HFF-Myc (cell line): ENCODE results near the gene CCDC47.
A peak's percentile ranks its signal among the peaks of the same experiment; 100 is the strongest.

Source experiments
- DNase-seq: peaks from one replicate; pipeline ENCODE4 v3.0.0-alpha.2; 2011; ENCODE audit warnings: low read depth; ENCODE audit errors: extremely low read depth
- H3K4me3 ChIP-seq: replicated peaks from 2 replicates; pipeline ENCODE4 v1.5.1; 2011; ENCODE audit warnings: low read depth, mild to moderate bottlenecking, control low read depth, low read length
- TF ChIP-seq, protein P1 (sequence below): IDR thresholded peaks from 2 replicates; pipeline ENCODE4 v1.5.1; 2012; ENCODE audit warnings: mild to moderate bottlenecking, low read depth, low read length, control low read depth; ENCODE audit errors: missing control alignments

Gene CCDC47, protein sequence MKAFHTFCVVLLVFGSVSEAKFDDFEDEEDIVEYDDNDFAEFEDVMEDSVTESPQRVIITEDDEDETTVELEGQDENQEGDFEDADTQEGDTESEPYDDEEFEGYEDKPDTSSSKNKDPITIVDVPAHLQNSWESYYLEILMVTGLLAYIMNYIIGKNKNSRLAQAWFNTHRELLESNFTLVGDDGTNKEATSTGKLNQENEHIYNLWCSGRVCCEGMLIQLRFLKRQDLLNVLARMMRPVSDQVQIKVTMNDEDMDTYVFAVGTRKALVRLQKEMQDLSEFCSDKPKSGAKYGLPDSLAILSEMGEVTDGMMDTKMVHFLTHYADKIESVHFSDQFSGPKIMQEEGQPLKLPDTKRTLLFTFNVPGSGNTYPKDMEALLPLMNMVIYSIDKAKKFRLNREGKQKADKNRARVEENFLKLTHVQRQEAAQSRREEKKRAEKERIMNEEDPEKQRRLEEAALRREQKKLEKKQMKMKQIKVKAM

DNA sequence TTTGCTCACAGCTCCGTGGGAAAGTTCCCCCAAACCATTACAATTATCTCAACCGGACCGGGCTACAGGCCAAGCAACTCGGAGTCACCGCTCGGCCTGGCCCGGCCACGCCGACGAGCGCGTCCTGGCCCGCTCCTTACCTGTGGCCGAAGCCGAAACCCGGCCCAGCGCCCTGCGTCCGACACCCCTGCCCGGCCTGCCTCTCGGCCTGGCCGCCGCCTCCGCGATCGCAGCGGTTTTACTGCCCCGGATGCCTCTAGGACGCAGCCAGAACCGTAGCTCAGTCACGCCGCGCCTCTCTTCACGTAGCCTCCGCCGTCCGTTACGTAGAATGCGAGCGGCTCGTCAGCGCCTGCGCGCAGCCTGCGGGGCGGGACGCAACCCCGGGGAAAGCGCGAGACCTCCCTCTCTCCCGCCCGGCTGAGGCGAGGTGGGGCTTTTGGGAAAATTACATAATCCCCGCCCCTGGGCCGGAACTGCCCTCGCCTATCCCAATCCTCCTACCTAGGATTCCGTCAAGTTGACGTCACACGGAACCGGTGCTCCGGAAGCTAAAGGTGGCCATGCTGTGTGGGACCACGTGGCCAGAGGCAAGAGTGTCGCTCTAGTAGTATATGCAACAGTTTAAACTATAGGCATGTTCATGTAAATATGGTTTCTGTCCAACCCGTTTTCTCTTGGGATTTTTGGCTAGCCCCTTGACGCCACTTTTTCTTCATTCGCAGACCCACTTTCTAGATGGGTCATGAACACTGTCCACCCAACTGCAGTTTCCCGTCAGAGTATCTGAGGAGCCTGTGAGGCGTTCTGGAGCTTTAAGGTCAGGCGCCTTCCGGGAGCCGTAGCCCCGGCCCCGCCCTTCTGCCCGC lies at the start of gene CCDC47:
TSS of gene CCDC47 (minus strand) at position 326 of the 869 bp plus-strand sequence. CDS start 7,422 bp downstream, outside the sequence.
- H3K4me3 ChIP-seq, result peak within 1 kb of the TSS; percentile 97
- TF ChIP-seq, protein P1, sequence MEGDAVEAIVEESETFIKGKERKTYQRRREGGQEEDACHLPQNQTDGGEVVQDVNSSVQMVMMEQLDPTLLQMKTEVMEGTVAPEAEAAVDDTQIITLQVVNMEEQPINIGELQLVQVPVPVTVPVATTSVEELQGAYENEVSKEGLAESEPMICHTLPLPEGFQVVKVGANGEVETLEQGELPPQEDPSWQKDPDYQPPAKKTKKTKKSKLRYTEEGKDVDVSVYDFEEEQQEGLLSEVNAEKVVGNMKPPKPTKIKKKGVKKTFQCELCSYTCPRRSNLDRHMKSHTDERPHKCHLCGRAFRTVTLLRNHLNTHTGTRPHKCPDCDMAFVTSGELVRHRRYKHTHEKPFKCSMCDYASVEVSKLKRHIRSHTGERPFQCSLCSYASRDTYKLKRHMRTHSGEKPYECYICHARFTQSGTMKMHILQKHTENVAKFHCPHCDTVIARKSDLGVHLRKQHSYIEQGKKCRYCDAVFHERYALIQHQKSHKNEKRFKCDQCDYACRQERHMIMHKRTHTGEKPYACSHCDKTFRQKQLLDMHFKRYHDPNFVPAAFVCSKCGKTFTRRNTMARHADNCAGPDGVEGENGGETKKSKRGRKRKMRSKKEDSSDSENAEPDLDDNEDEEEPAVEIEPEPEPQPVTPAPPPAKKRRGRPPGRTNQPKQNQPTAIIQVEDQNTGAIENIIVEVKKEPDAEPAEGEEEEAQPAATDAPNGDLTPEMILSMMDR, result no peak
- peak; percentile 98 for DNase-seq

DNA sequence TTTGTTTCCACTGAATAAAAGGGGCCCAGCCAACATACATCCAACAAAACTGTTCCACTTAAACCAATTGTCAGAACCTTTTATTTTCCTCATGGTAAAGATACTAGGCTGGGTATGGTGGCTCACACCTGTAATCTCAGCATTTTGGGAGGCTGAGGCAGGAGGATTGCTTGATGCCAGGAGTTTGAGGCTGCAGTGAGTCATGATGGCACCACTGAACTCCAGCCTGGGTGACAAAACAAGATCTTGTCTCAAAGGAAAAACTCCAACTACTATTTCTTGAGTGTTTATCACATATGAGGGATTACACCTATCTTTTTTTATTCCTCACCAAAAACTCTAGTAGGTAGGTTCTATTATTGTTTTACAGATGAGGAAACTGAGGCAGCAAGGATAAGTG lies 49.1 kb upstream of the CCDC47 start:
- no peak overlapping the region for H3K4me3 ChIP-seq
- TF ChIP-seq, protein P1, result no peak
- DNase-seq, result no peak

DNA sequence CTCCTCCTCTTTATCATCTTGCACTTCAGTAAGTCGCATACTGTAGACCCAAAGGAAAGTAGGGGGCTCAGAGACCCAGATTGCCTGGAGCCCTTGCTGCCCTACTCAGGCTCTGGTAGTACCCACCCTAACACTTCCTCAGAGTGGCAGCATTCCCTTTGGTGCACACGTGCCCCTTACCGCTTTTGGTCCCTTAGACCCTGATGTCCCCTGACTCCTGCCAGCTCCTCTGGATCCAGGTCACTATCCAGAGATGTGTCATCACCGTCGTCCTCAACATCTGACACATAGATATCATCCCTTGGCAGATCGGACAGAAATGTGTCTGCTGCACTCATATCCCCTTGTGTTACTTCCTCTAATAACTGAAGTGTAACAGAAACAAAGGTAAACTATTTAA lies 48.4 kb upstream of the CCDC47 start:
- DNase-seq, result no peak
- TF ChIP-seq, protein P1, result no peak
- no peak overlapping the region for H3K4me3 ChIP-seq

DNA sequence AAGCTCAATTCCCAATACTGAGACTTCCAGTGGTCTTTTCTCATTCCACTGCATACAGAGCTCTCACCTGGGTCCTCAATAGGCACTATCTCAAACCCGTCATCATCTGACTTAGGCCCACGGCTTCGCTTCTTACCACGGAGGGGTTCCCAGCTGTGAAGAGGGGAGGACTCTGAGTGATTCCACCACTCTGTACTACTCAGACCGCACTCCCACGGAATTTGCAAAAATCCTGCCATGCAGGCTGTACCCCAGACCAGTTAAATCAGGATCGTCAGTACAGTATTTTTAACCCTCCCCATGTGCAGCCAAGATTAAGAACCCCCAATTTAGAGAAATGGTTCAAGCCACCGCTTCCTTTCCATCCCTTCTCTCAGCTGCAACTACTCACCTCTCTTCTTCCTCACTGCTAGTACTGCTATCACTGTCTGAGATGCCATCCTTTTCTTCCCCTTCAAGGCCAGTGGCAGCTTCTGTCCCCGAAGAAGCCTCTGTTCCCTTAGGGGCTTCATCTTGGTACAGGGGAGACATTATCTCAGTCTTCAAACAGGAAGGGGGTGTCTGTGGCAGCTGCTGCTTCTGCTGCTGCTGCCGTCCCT lies 47.7 kb upstream of the CCDC47 start:
- H3K4me3 ChIP-seq, result no peak overlapping the region
- DNase-seq, result no peak
- TF ChIP-seq, protein P1, result no peak

DNA sequence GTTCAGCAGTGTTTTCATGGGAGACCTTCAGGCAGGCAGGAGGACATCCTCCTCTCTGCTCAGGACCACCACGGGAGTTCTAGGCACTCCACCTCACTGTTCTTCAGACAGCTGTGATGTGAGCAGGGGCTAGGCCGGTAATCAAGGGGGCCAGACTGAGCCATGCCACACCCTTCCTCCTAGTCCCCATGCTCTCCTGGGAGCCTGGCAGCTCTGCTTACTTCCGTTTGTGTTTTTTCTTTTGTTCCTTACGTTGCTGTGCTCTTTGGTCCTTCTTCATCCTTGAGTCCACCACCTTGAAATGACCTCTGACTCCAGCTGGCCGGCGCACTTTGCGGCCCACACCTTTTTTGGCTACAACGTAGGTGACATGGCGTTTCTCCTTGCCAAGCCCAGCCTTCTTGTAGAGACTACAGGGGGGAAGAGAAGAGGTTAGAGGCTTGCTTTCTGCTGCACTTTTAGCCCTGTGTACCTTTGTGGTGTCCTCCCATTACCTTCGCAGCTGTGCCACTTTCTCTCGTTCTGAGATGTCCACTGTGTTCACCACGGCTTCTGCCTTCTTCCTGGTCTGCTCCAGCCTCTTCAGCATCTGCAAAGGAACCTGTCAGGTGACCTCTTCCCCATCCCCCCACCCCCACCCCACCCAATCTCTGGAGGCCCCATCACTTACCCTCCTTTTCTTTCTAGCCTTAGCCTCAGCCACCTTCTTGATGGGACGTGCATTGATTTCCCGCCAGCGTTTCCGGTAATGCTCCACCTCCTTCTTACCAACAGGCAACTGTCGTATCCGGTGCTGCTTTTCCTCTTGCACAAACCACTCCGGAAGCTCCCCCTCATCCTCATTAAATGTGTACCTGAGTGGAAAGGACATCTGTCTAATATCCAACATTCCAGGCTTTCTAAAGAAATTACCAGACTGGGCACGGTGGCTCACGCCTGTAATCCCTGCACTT lies 46.5 kb upstream of the CCDC47 start:
- no peak overlapping the region for H3K4me3 ChIP-seq
- no peak for DNase-seq
- TF ChIP-seq, protein P1, result no peak
